ENCODE measurements around the gene ZYX. TPM values are rescaled to one million over a fixed set of nuclear protein-coding genes. Genes with fewer than 3 reads are reported as not detected.
"Not testable (repeated sequence)": the region's sequence is repeated elsewhere in the genome, so short reads cannot be mapped to it uniquely, and the experiment has no call there.

Gene ZYX
- total RNA-seq, 1 donor from 2014 or later, result 114 TPM

- H3K4me1 Mint-ChIP-seq (ENCODE audit: low read depth), result peaks cover 10% of the 10 kb centered on the region
- H3K4me3 Mint-ChIP-seq (ENCODE audit: low read depth), result no peak overlapping the region
These were observed 10.6 kb downstream of the ZYX start for GRCh38 chr7:143391462-143392404.

GRCh38 chr7:143392427-143392826 lies 11.3 kb downstream of the ZYX start:
- H3K4me1 Mint-ChIP-seq (ENCODE audit: low read depth), result peaks cover 10% of the 10 kb centered on the region
- intact Hi-C loops (cut with micrococcal nuclease); H3K27ac Mint-ChIP-seq; H3K27me3 Mint-ChIP-seq (ENCODE audit: low read depth); H3K4me3 Mint-ChIP-seq (ENCODE audit: low read depth); H3K9me3 Mint-ChIP-seq; DNase-seq (ENCODE audit: low spot score): not testable (repeated sequence)
- peaks cover 37% of the 10 kb centered on the region for H3K36me3 Mint-ChIP-seq (ENCODE audit: low read depth)

More at GRCh38 chr7:143391462-143392404, 10.6 kb downstream of the ZYX start:
- intact Hi-C loops (cut with micrococcal nuclease), result no loop called here
- DNase-seq (ENCODE audit: low spot score), result no peak
- Mint-ChIP-seq H3K9me3 (no peaks in the 10 kb centered on the region), H3K36me3 (ENCODE audit: low read depth) (peaks cover 37% of the 10 kb centered on the region), H3K27ac (no peak overlapping the region), H3K27me3 (ENCODE audit: low read depth) (no peaks in the 10 kb centered on the region)

- H3K4me3 Mint-ChIP-seq (ENCODE audit: low read depth), result no peak overlapping the region
- no peak for DNase-seq (ENCODE audit: low spot score)
- H3K9me3 Mint-ChIP-seq, result no peaks in the 10 kb centered on the region
- intact Hi-C loops (cut with micrococcal nuclease), result no loop called here
- H3K4me1 Mint-ChIP-seq (ENCODE audit: low read depth), result peaks cover 10% of the 10 kb centered on the region
- H3K27me3 Mint-ChIP-seq (ENCODE audit: low read depth), result no peaks in the 10 kb centered on the region
- H3K27ac Mint-ChIP-seq, result no peak overlapping the region
- peaks cover 32% of the 10 kb centered on the region for H3K36me3 Mint-ChIP-seq (ENCODE audit: low read depth)
These were observed 11.7 kb downstream of the ZYX start for GRCh38 chr7:143392875-143393266.

- peaks cover 10% of the 10 kb centered on the region for H3K4me1 Mint-ChIP-seq (ENCODE audit: low read depth)
- DNase-seq (ENCODE audit: low spot score), result no peak
- H3K9me3 Mint-ChIP-seq, result no peaks in the 10 kb centered on the region
- peaks cover 32% of the 10 kb centered on the region for H3K36me3 Mint-ChIP-seq (ENCODE audit: low read depth)
- no peak overlapping the region for H3K4me3 Mint-ChIP-seq (ENCODE audit: low read depth)
- no peaks in the 10 kb centered on the region for H3K27me3 Mint-ChIP-seq (ENCODE audit: low read depth)
- no peak overlapping the region for H3K27ac Mint-ChIP-seq
- intact Hi-C loops (cut with micrococcal nuclease), result no loop called here
These were observed 12.3 kb downstream of the ZYX start for GRCh38 chr7:143393267-143394041.

DNA sequence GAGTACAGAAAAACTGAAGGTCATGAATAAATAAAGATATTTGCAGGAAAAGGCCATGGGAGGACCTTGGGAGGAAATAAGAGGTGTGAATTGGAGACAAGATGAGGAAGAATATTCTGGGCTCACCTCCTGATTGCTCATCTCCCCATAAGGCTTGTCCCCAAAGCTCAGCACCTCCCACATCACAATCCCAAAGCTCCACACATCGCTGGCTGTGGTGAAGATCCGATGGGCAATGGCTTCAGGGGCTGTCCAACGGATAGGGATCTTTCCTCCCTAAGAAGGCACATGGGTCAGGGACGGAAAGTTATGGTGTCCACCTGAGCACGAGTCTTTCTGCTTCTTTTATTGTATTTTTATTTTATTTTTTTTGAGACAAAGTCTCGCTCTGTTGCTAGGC lies 12.9 kb downstream of the ZYX start:
- H3K4me3 Mint-ChIP-seq (ENCODE audit: low read depth), result no peak overlapping the region
- no peaks in the 10 kb centered on the region for H3K27me3 Mint-ChIP-seq (ENCODE audit: low read depth)
- intact Hi-C loops (cut with micrococcal nuclease), result no loop called here
- peaks cover 9% of the 10 kb centered on the region for H3K4me1 Mint-ChIP-seq (ENCODE audit: low read depth)
- H3K36me3 Mint-ChIP-seq (ENCODE audit: low read depth), result peaks cover 30% of the 10 kb centered on the region
- no peak for DNase-seq (ENCODE audit: low spot score)
- no peak overlapping the region for H3K27ac Mint-ChIP-seq
- H3K9me3 Mint-ChIP-seq, result no peaks in the 10 kb centered on the region

- no peak overlapping the region for H3K4me3 Mint-ChIP-seq (ENCODE audit: low read depth)
- H3K36me3 Mint-ChIP-seq (ENCODE audit: low read depth), result peaks cover 23% of the 10 kb centered on the region
- no peaks in the 10 kb centered on the region for H3K9me3 Mint-ChIP-seq
- H3K27ac Mint-ChIP-seq, result no peak overlapping the region
- no peaks in the 10 kb centered on the region for H3K27me3 Mint-ChIP-seq (ENCODE audit: low read depth)
- H3K4me1 Mint-ChIP-seq (ENCODE audit: low read depth), result peaks cover 4% of the 10 kb centered on the region
- intact Hi-C loops (cut with micrococcal nuclease), result no loop called here
- no peak for DNase-seq (ENCODE audit: low spot score)
These were observed 13.6 kb downstream of the ZYX start for GRCh38 chr7:143394777-143395176.

DNA sequence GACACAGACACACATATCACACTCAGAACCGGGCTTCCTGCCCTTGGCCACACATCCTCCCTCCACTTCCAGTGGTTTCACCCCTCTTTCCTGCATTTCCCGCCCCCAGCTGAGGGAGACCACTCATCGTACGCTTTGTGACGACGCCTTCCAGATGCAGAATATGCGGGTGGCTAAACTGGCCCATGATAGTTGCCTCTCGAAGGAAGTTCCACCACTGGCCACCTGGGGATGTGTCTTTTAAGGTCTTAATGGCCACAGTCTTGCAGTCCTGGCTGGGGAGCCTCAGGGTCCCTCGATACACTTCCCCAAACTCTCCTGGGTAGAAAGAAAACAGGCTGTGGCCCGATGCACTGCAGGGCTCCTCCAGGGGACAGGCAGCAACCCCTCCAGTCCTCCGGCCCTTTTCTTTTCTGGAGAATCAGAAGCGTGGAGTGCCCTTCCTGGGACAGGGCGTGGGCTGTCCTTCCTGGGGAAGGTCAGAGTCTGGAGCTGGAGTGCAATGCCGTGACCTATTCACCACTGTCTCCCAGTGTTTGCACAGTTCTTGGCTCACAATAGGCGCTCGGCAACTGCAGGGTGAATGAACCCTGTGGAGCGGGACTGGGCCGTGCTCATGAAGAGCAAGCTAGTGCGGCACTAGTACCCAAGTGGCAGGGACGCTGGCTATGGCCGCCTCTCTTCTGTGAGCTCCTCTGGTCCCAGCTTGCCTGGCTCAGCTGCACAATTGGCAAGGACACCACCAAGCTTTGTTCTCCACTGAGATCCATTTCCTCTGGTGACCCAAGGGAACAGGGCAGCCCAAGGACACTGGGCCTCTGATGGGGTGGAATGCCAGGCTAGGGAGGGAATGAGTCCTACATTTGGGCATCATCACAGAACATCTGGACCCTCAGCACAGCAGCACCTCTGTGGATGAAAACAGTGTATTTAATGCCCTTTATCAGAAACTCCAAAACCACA lies 14.3 kb downstream of the ZYX start:
- H3K4me3 Mint-ChIP-seq (ENCODE audit: low read depth), result no peak overlapping the region
- intact Hi-C loops (cut with micrococcal nuclease), result no loop called here
- H3K4me1 Mint-ChIP-seq (ENCODE audit: low read depth), result no peaks in the 10 kb centered on the region
- no peaks in the 10 kb centered on the region for H3K27me3 Mint-ChIP-seq (ENCODE audit: low read depth)
- H3K9me3 Mint-ChIP-seq, result no peaks in the 10 kb centered on the region
- no peak for DNase-seq (ENCODE audit: low spot score)
- no peak overlapping the region for H3K27ac Mint-ChIP-seq
- peaks cover 16% of the 10 kb centered on the region for H3K36me3 Mint-ChIP-seq (ENCODE audit: low read depth)

- intact Hi-C loops (cut with micrococcal nuclease), result no loop called here
- H3K9me3 Mint-ChIP-seq, result no peaks in the 10 kb centered on the region
- DNase-seq (ENCODE audit: low spot score), result no peak
- peaks cover 5% of the 10 kb centered on the region for H3K27me3 Mint-ChIP-seq (ENCODE audit: low read depth)
- no peaks in the 10 kb centered on the region for H3K4me1 Mint-ChIP-seq (ENCODE audit: low read depth)
- no peak overlapping the region for H3K4me3 Mint-ChIP-seq (ENCODE audit: low read depth)
- H3K27ac Mint-ChIP-seq, result no peak overlapping the region
- H3K36me3 Mint-ChIP-seq (ENCODE audit: low read depth), result peaks cover 11% of the 10 kb centered on the region
These were observed 15.0 kb downstream of the ZYX start for GRCh38 chr7:143396182-143396581.

- Mint-ChIP-seq H3K4me1 (ENCODE audit: low read depth) (no peaks in the 10 kb centered on the region), H3K9me3 (no peaks in the 10 kb centered on the region), H3K27me3 (ENCODE audit: low read depth) (peaks cover 6% of the 10 kb centered on the region), H3K4me3 (ENCODE audit: low read depth) (no peak overlapping the region), H3K36me3 (ENCODE audit: low read depth) (peaks cover 11% of the 10 kb centered on the region), H3K27ac (no peak overlapping the region)
- intact Hi-C loops (cut with micrococcal nuclease), result no loop called here
- DNase-seq (ENCODE audit: low spot score), result no peak
These were observed 15.7 kb downstream of the ZYX start for GRCh38 chr7:143396625-143397556.

GRCh38 chr7:143397710-143398530 lies 16.8 kb downstream of the ZYX start:
- no peak overlapping the region for H3K4me3 Mint-ChIP-seq (ENCODE audit: low read depth)
- peaks cover 2% of the 10 kb centered on the region for H3K36me3 Mint-ChIP-seq (ENCODE audit: low read depth)
- no peak overlapping the region for H3K27ac Mint-ChIP-seq
- H3K27me3 Mint-ChIP-seq (ENCODE audit: low read depth), result peaks cover 6% of the 10 kb centered on the region
- DNase-seq (ENCODE audit: low spot score), result no peak
- no peaks in the 10 kb centered on the region for H3K4me1 Mint-ChIP-seq (ENCODE audit: low read depth)
- H3K9me3 Mint-ChIP-seq, result no peaks in the 10 kb centered on the region
- intact Hi-C loops (cut with micrococcal nuclease), result no loop called here

GRCh38 chr7:143398616-143399015 lies 17.5 kb downstream of the ZYX start:
- intact Hi-C loops (cut with micrococcal nuclease), result no loop called here
- no peaks in the 10 kb centered on the region for H3K9me3 Mint-ChIP-seq
- no peak for DNase-seq (ENCODE audit: low spot score)

More at GRCh38 chr7:143398616-143399015, 17.5 kb downstream of the ZYX start:
- H3K4me3 Mint-ChIP-seq (ENCODE audit: low read depth), result no peak overlapping the region
- no peaks in the 10 kb centered on the region for H3K4me1 Mint-ChIP-seq (ENCODE audit: low read depth)
- H3K27me3 Mint-ChIP-seq (ENCODE audit: low read depth), result peaks cover 6% of the 10 kb centered on the region
- H3K27ac Mint-ChIP-seq, result no peak overlapping the region
- no peaks in the 10 kb centered on the region for H3K36me3 Mint-ChIP-seq (ENCODE audit: low read depth)
